ENCODE data around the gene NIPA2.

Gene NIPA2

GRCh38 chr15:22838292-22839042 lies at the start of gene NIPA2:
TSS of gene NIPA2 (plus strand) at chr15:22838666. CDS start at chr15:22851732, 13,066 bp downstream.
- DNase-seq = peak; percentile 96
- no peaks in the 10 kb centered on the region for H3K36me3 ChIP-seq (replicated peaks)
- H3K27me3 ChIP-seq (replicated peaks) = no peaks in the 10 kb centered on the region
- H3K27ac ChIP-seq = peak within 1 kb of the TSS; percentile 80
- peak within 1 kb of the TSS; percentile 93 for H3K4me3 ChIP-seq (ENCODE audit: low read depth, low read length)
- no peak for TF ChIP-seq CTCF (IDR thresholded peaks at IDR 0.05; ENCODE audit: low read depth, low read length, missing control alignments)
- in situ Hi-C loops (cut with HindIII; ENCODE audit: low pct_ligation_motif_present, low sequenced_read_pairs) = no loop called here

GRCh38 chr15:22794063-22794462 lies 44.4 kb upstream of the NIPA2 start:
- no peak for TF ChIP-seq CTCF (IDR thresholded peaks at IDR 0.05; ENCODE audit: low read depth, low read length, missing control alignments)
- in situ Hi-C loops (cut with HindIII; ENCODE audit: low pct_ligation_motif_present, low sequenced_read_pairs) = no loop called here
- Histone ChIP-seq H3K27me3 (replicated peaks) (no peaks in the 10 kb centered on the region), H3K27ac (no peak overlapping the region), H3K36me3 (replicated peaks) (no peaks in the 10 kb centered on the region), H3K4me3 (ENCODE audit: low read depth, low read length) (no peak overlapping the region)
- no peak for DNase-seq

GRCh38 chr15:22794621-22795167 lies 43.8 kb upstream of the NIPA2 start:
- TF ChIP-seq CTCF (IDR thresholded peaks at IDR 0.05; ENCODE audit: low read depth, low read length, missing control alignments) = no peak
- Histone ChIP-seq H3K27ac (no peak overlapping the region), H3K36me3 (replicated peaks) (no peaks in the 10 kb centered on the region), H3K4me3 (ENCODE audit: low read depth, low read length) (no peak overlapping the region), H3K27me3 (replicated peaks) (no peaks in the 10 kb centered on the region)
- DNase-seq = no peak
- in situ Hi-C loops (cut with HindIII; ENCODE audit: low pct_ligation_motif_present, low sequenced_read_pairs) = no loop called here

GRCh38 chr15:22795206-22796063 lies 43.0 kb upstream of the NIPA2 start:
- Histone ChIP-seq H3K4me3 (ENCODE audit: low read depth, low read length) (no peak overlapping the region), H3K27me3 (replicated peaks) (no peaks in the 10 kb centered on the region), H3K36me3 (replicated peaks) (no peaks in the 10 kb centered on the region), H3K27ac (no peak overlapping the region)
- DNase-seq = no peak
- TF ChIP-seq CTCF (IDR thresholded peaks at IDR 0.05; ENCODE audit: low read depth, low read length, missing control alignments) = peak; percentile 3
- in situ Hi-C loops (cut with HindIII; ENCODE audit: low pct_ligation_motif_present, low sequenced_read_pairs) = no loop called here

- DNase-seq = no peak
- in situ Hi-C loops (cut with HindIII; ENCODE audit: low pct_ligation_motif_present, low sequenced_read_pairs) = no loop called here
- Histone ChIP-seq H3K36me3 (replicated peaks) (no peaks in the 10 kb centered on the region), H3K4me3 (ENCODE audit: low read depth, low read length) (no peak overlapping the region), H3K27ac (no peak overlapping the region), H3K27me3 (replicated peaks) (no peaks in the 10 kb centered on the region)
- no peak for TF ChIP-seq CTCF (IDR thresholded peaks at IDR 0.05; ENCODE audit: low read depth, low read length, missing control alignments)
Measured at GRCh38 chr15:22796079-22796478, 42.4 kb upstream of the NIPA2 start.
